Measurements from ENCODE around the gene TASL. TPM values are rescaled to one million over a fixed set of nuclear protein-coding genes. Genes with fewer than 3 reads are reported as not detected.

Gene TASL
- total and polyA plus RNA-seq, 7 donors = 0.04 to 0.34 (median 0.11) TPM; not detected in 1

GRCh38 chrX:30525732-30526131 lies 51.8 kb downstream of the TASL start:
- no peak overlapping the region for H3K27ac ChIP-seq
- no peak overlapping the region for H3K4me3 ChIP-seq
- DNase-seq (no peak), ATAC-seq (no peak)
- 55 to 69% (median 68%) methylated on average over 4 of the region's 4 CpGs for WGBS, 3 donors
- intact Hi-C loops (cut with DNase I) = no loop called here
- H3K36me3 ChIP-seq (ENCODE audit: insufficient read depth in 1 of 2, low read depth in 1 of 2) = no peaks in the 10 kb centered on the region
- H3K27me3 ChIP-seq (ENCODE audit: insufficient read depth in 3 of 3, low read length in 2 of 3) = peaks cover 0 to 8% (median 0%) of the 10 kb centered on the region in 3 donors
- H3K9me3 ChIP-seq = no peaks in the 10 kb centered on the region
- TF ChIP-seq, protein P1, sequence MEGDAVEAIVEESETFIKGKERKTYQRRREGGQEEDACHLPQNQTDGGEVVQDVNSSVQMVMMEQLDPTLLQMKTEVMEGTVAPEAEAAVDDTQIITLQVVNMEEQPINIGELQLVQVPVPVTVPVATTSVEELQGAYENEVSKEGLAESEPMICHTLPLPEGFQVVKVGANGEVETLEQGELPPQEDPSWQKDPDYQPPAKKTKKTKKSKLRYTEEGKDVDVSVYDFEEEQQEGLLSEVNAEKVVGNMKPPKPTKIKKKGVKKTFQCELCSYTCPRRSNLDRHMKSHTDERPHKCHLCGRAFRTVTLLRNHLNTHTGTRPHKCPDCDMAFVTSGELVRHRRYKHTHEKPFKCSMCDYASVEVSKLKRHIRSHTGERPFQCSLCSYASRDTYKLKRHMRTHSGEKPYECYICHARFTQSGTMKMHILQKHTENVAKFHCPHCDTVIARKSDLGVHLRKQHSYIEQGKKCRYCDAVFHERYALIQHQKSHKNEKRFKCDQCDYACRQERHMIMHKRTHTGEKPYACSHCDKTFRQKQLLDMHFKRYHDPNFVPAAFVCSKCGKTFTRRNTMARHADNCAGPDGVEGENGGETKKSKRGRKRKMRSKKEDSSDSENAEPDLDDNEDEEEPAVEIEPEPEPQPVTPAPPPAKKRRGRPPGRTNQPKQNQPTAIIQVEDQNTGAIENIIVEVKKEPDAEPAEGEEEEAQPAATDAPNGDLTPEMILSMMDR (IDR thresholded peaks at IDR 0.05) = no peak
- no peaks in the 10 kb centered on the region for H3K4me1 ChIP-seq

GRCh38 chrX:30521440-30522182 lies 56.0 kb downstream of the TASL start:
- no peak for ATAC-seq
- intact Hi-C loops (cut with DNase I) = no loop called here

DNA sequence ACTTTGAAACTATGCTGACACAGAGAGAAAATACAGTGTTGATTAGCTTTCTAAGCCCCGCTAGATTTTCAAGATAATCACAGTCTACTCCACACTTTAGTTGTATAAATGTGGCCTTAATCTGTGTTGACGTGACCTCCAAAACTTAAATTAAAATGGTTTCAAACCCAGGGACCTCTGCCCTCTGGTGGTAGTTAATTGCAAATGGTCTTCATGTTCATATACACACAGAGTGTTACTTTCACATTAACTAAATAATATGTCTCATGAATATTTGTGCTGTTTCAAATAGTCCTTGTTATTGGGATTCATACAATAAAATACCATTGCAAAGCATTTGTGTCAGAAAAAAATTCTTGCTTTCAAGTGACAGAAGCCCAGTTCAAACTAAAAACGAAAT lies 64.3 kb downstream of the TASL start:
- intact Hi-C loops (cut with DNase I) = no loop called here
- ATAC-seq (no peak), DNase-seq (no peak)
- TF ChIP-seq, protein P1 (IDR thresholded peaks at IDR 0.05) = peak; percentile 29
- no peaks in the 10 kb centered on the region for H3K4me1 ChIP-seq
- no peak overlapping the region for H3K4me3 ChIP-seq
- no peaks in the 10 kb centered on the region for H3K27me3 ChIP-seq (ENCODE audit: insufficient read depth in 3 of 3, low read length in 2 of 3)
- H3K9me3 ChIP-seq = no peaks in the 10 kb centered on the region
- no peaks in the 10 kb centered on the region for H3K36me3 ChIP-seq (ENCODE audit: insufficient read depth in 1 of 2, low read depth in 1 of 2)
- H3K27ac ChIP-seq = no peak overlapping the region
- WGBS, 3 donors = 33 to 71% (median 59%) methylated on average over 3 of the region's 3 CpGs

More at GRCh38 chrX:30521440-30522182, 56.0 kb downstream of the TASL start:
- Histone ChIP-seq H3K36me3 (ENCODE audit: insufficient read depth in 1 of 2, low read depth in 1 of 2) (no peaks in the 10 kb centered on the region), H3K27ac (no peak overlapping the region), H3K4me3 (no peak overlapping the region), H3K4me1 (no peaks in the 10 kb centered on the region), H3K9me3 (no peaks in the 10 kb centered on the region), H3K27me3 (ENCODE audit: insufficient read depth in 3 of 3, low read length in 2 of 3) (peaks cover 0 to 8% (median 0%) of the 10 kb centered on the region in 3 donors)
- no peak for DNase-seq
- TF ChIP-seq, protein P1 (IDR thresholded peaks at IDR 0.05) = no peak
- 75 to 79% (median 75%) methylated on average over 4 of the region's 4 CpGs for WGBS, 3 donors

Other genes starting within 250 kb of the TASL start
- gene GK, start 75.7 kb upstream of the TASL start, total RNA-seq = 1 to 10 TPM; 3.3 to 5.1 (median 4.1) TPM
- gene GK, start 75.7 kb upstream of the TASL start, polyA plus RNA-seq = 1 to 10 TPM; 1.1 to 5.2 (median 4.2) TPM